ENCODE data around the gene FBXL19.

Gene FBXL19

DNA sequence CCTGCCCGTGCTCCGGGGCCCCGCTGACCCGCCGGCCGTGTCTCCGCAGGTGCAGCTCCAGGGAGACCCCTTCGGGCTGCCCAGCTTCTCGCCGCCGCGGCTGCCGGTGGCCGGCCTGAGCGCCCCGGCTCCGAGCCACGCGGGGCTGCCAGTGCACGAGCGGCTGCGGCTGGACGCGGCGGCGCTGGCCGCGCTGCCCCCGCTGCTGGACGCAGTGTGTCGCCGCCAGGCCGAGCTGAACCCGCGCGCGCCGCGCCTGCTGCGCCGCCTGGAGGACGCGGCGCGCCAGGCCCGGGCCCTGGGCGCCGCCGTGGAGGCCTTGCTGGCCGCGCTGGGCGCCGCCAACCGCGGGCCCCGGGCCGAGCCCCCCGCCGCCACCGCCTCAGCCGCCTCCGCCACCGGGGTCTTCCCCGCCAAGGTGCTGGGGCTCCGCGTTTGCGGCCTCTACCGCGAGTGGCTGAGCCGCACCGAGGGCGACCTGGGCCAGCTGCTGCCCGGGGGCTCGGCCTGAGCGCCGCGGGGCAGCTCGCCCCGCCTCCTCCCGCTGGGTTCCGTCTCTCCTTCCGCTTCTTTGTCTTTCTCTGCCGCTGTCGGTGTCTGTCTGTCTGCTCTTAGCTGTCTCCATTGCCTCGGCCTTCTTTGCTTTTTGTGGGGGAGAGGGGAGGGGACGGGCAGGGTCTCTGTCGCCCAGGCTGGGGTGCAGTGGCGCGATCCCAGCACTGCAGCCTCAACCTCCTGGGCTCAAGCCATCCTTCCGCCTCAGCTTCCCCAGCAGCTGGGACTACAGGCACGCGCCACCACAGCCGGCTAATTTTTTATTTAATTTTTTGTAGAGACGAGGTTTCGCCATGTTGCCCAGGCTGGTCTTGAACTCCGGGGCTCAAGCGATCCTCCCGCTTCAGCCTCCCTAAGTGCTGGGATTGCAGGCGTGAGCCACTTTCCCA, 21.1 kb upstream of the FBXL19 start:
- Mint-ChIP-seq H3K27me3 (no peaks in the 10 kb centered on the region), H3K4me1 (peaks cover 26% of the 10 kb centered on the region), H3K27ac (peak overlapping the region; percentile 98), H3K36me3 (ENCODE audit: low read depth) (no peaks in the 10 kb centered on the region), H3K4me3 (peak overlapping the region; percentile 89), H3K9me3 (peaks cover 5% of the 10 kb centered on the region)
- peak; percentile 79 for ATAC-seq
- DNase-seq: peak; percentile 68

GRCh38 chr16:30903002-30903401, 20.4 kb upstream of the FBXL19 start:
- no peaks in the 10 kb centered on the region for H3K36me3 Mint-ChIP-seq (ENCODE audit: low read depth)
- H3K4me1 Mint-ChIP-seq: peaks cover 25% of the 10 kb centered on the region
- peak; percentile 48 for ATAC-seq
- no peaks in the 10 kb centered on the region for H3K27me3 Mint-ChIP-seq
- DNase-seq: peak; percentile 45
- peaks cover 5% of the 10 kb centered on the region for H3K9me3 Mint-ChIP-seq
- peak overlapping the region; percentile 98 for H3K27ac Mint-ChIP-seq
- peak overlapping the region; percentile 89 for H3K4me3 Mint-ChIP-seq

DNA sequence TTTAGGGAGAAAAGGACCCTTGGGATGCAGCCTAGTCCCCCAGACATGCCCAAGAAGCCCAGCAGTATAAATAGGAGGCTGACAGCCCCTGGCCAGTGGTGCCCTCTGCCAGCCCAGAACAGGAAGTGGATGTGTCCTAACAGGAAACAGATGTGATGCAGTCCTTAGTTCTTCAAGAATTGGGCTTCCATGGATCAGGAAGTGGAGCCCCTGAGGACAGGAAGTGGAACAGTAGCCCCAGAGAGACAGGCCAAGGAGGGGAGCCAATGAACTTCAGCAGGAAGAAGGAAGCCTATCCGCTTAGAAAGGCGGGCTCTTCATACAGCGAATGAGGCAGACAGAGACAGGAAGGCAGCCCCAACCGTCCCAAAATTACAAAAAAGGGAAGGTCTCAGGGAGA, 19.8 kb upstream of the FBXL19 start:
- Mint-ChIP-seq H3K9me3 (peaks cover 5% of the 10 kb centered on the region), H3K4me1 (peaks cover 25% of the 10 kb centered on the region)
- peak; percentile 25 for DNase-seq

GRCh38 chr16:30904114-30904780, 19.1 kb upstream of the FBXL19 start:
- H3K9me3 Mint-ChIP-seq: peaks cover 5% of the 10 kb centered on the region
- no peak for DNase-seq
- H3K27me3 Mint-ChIP-seq: no peaks in the 10 kb centered on the region
- H3K4me3 Mint-ChIP-seq: no peak overlapping the region
- no peak for ATAC-seq
- peak overlapping the region; percentile 98 for H3K27ac Mint-ChIP-seq
- H3K36me3 Mint-ChIP-seq (ENCODE audit: low read depth): no peaks in the 10 kb centered on the region
- H3K4me1 Mint-ChIP-seq: peaks cover 25% of the 10 kb centered on the region

More for the DNA sequence above, 19.8 kb upstream of the FBXL19 start:
- H3K27me3 Mint-ChIP-seq: no peaks in the 10 kb centered on the region
- peak overlapping the region; percentile 98 for H3K27ac Mint-ChIP-seq
- no peaks in the 10 kb centered on the region for H3K36me3 Mint-ChIP-seq (ENCODE audit: low read depth)
- H3K4me3 Mint-ChIP-seq: no peak overlapping the region
- no peak for ATAC-seq

- no peak for ATAC-seq
- no peak for DNase-seq
- no peaks in the 10 kb centered on the region for H3K27me3 Mint-ChIP-seq
- no peaks in the 10 kb centered on the region for H3K36me3 Mint-ChIP-seq (ENCODE audit: low read depth)
- H3K9me3 Mint-ChIP-seq: peaks cover 5% of the 10 kb centered on the region
- H3K4me3 Mint-ChIP-seq: no peak overlapping the region
- no peak overlapping the region for H3K27ac Mint-ChIP-seq
- peaks cover 19% of the 10 kb centered on the region for H3K4me1 Mint-ChIP-seq
These were observed 16.3 kb upstream of the FBXL19 start for GRCh38 chr16:30907064-30907463.

DNA sequence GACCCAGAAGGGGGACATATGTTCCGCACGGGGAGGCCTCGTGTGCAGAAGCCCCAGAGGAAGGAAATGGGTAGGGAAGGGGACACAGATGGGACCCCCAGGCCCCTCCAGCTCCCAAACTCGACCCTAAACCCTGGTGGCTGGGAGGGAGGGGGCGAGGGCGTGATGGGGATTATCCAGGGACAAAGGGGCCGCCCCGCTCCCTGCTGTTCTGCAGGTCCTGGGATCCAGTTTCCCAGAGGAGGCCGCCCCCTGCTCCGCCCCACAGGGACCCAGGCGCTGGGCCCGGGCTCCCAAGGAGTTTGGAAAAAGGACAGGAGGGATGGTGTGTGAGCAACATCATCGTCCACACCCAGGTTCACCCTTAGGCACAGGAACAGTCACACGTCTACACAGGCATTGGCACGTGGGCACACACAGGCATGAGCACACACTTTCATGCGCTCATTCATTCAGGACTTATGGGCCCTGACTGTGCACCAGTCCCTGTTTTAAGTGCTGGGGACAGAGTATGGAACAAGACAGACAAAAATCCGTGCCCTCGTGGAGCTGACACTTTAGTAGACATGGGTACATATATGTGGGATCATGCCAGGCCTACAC, 12.8 kb upstream of the FBXL19 start:
- Mint-ChIP-seq H3K9me3 (no peaks in the 10 kb centered on the region), H3K4me1 (peaks cover 3% of the 10 kb centered on the region), H3K27me3 (no peaks in the 10 kb centered on the region), H3K27ac (no peak overlapping the region), H3K36me3 (ENCODE audit: low read depth) (no peaks in the 10 kb centered on the region), H3K4me3 (no peak overlapping the region)
- no peak for DNase-seq
- ATAC-seq: no peak

DNA sequence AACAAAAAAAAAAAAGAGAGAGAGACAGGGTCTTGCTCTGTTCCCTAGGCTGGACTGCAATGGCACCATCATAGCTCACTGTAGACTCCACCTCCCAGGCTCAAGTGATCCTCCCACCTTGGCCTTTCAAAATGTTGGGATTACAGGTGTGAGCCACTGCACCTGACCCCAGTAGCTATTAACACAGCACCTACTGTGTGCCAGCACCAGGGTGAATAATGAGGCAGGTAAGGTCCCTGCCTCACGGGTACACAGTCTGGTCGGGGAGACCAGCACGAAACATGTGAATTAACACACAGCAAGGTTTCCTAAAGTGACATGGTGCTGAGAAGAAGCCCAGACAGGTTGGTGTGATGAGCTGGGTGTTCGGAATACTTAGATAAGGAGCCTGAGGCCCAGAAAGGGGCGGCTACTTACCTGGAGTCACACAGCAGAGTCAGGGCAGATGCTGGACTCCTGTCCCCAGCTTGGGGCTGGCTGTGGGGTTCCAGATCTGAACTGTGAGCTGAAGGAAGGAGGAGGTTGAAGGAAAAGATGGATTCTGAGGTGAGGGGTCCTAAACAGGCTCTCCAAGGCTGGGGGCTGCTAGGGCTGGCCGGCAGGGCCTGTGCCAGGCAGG, 10.5 kb upstream of the FBXL19 start:
- ATAC-seq (no peak), DNase-seq (no peak)
- peaks cover under 1% of the 10 kb centered on the region for H3K4me1 Mint-ChIP-seq
- H3K27ac Mint-ChIP-seq: no peak overlapping the region
- no peak overlapping the region for H3K4me3 Mint-ChIP-seq
- no peaks in the 10 kb centered on the region for H3K9me3 Mint-ChIP-seq
- H3K36me3 Mint-ChIP-seq (ENCODE audit: low read depth): no peaks in the 10 kb centered on the region
- H3K27me3 Mint-ChIP-seq: no peaks in the 10 kb centered on the region

GRCh38 chr16:30914830-30915229, 8.5 kb upstream of the FBXL19 start:
- ATAC-seq: no peak
- no peak overlapping the region for H3K4me3 Mint-ChIP-seq
- H3K4me1 Mint-ChIP-seq: no peaks in the 10 kb centered on the region
- H3K27ac Mint-ChIP-seq: no peak overlapping the region
- H3K27me3 Mint-ChIP-seq: no peaks in the 10 kb centered on the region
- H3K36me3 Mint-ChIP-seq (ENCODE audit: low read depth): no peaks in the 10 kb centered on the region
- H3K9me3 Mint-ChIP-seq: no peaks in the 10 kb centered on the region
- no peak for DNase-seq

- H3K36me3 Mint-ChIP-seq (ENCODE audit: low read depth): no peaks in the 10 kb centered on the region
- peaks cover 6% of the 10 kb centered on the region for H3K4me1 Mint-ChIP-seq
- H3K27me3 Mint-ChIP-seq: no peaks in the 10 kb centered on the region
- no peak overlapping the region for H3K4me3 Mint-ChIP-seq
- ATAC-seq (no peak), DNase-seq (no peak)
- H3K27ac Mint-ChIP-seq: no peak overlapping the region
- H3K9me3 Mint-ChIP-seq: no peaks in the 10 kb centered on the region
These were observed 4.8 kb upstream of the FBXL19 start for GRCh38 chr16:30918614-30919013.

GRCh38 chr16:30920891-30921290, 2.5 kb upstream of the FBXL19 start:
- H3K27ac Mint-ChIP-seq: no peak overlapping the region
- DNase-seq: no peak
- H3K4me3 Mint-ChIP-seq: peak overlapping the region; percentile 21
- ATAC-seq: no peak
- H3K36me3 Mint-ChIP-seq (ENCODE audit: low read depth): peaks cover under 1% of the 10 kb centered on the region
- no peaks in the 10 kb centered on the region for H3K9me3 Mint-ChIP-seq
- no peaks in the 10 kb centered on the region for H3K27me3 Mint-ChIP-seq
- peaks cover 10% of the 10 kb centered on the region for H3K4me1 Mint-ChIP-seq

GRCh38 chr16:30921459-30921747, 2.0 kb upstream of the FBXL19 start:
- peaks cover 13% of the 10 kb centered on the region for H3K4me1 Mint-ChIP-seq
- ATAC-seq (no peak), DNase-seq (no peak)
- H3K36me3 Mint-ChIP-seq (ENCODE audit: low read depth): peaks cover 2% of the 10 kb centered on the region
- H3K27me3 Mint-ChIP-seq: no peaks in the 10 kb centered on the region
- no peaks in the 10 kb centered on the region for H3K9me3 Mint-ChIP-seq
- H3K4me3 Mint-ChIP-seq: peak overlapping the region; percentile 97
- H3K27ac Mint-ChIP-seq: peak overlapping the region; percentile 99

DNA sequence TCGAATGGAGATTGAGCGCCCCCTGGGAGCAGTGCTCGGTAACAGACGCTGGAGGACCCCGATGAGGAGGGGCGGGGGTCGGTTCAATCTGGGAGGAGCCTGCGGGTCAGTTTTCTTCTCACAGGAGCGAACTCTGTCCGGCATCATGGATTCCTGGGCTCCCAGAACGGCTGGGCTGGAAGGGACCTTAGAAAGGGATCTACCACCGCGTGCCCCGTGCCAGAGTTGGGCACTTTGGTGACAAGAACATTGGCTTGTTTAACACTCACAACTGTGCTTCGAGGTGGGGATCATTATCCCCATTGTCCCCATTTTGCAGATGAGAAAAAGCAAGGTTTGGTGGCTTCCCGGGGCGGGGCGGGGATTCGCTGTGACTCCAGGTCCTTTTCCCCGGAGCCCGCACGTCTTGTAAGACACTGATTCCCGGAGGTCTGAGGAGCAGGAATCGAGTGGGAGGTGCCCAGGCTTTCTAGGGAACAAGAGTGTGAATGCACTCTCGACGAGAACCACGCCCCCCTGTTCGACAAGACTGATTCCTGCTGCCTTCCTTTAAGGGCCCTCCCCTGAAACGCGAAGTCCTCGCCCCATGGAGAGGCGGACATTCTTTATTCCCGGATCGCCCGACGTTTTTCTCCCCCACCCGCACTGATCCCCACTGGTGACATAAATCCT, 1.5 kb upstream of the FBXL19 start:
- DNase-seq (peak; percentile 90), ATAC-seq (no peak)
- peak overlapping the region; percentile 97 for H3K4me3 Mint-ChIP-seq
- no peaks in the 10 kb centered on the region for H3K27me3 Mint-ChIP-seq
- H3K27ac Mint-ChIP-seq: peak overlapping the region; percentile 99
- no peaks in the 10 kb centered on the region for H3K9me3 Mint-ChIP-seq
- peaks cover 13% of the 10 kb centered on the region for H3K4me1 Mint-ChIP-seq
- peaks cover 2% of the 10 kb centered on the region for H3K36me3 Mint-ChIP-seq (ENCODE audit: low read depth)

GRCh38 chr16:30922420-30922959, 882 bp upstream of the FBXL19 start:
- H3K4me1 Mint-ChIP-seq: peaks cover 13% of the 10 kb centered on the region
- DNase-seq (peak; percentile 99), ATAC-seq (peak; percentile 84)
- H3K9me3 Mint-ChIP-seq: no peaks in the 10 kb centered on the region
- peak overlapping the region; percentile 99 for H3K27ac Mint-ChIP-seq
- H3K27me3 Mint-ChIP-seq: no peaks in the 10 kb centered on the region
- peaks cover 2% of the 10 kb centered on the region for H3K36me3 Mint-ChIP-seq (ENCODE audit: low read depth)
- H3K4me3 Mint-ChIP-seq: peak overlapping the region; percentile 97
